Esophagus (tissue), 2 donors: Measurements from ENCODE around the gene RASGRP3. TPM values are rescaled to one million over a fixed set of nuclear protein-coding genes. Genes with fewer than 3 reads are reported as not detected.

ENCODE experiments used
- H3K27ac ChIP-seq, 2 donors: one replicate each; pipeline ENCODE4 v1.5.1; 2013; ENCODE audit warnings: low read depth in 2 of 2, mild to moderate bottlenecking in 2 of 2, inconsistent platforms in 1 of 2, low read length in 1 of 2, moderate library complexity in 1 of 2
- H3K27me3 ChIP-seq, 2 donors: one replicate each; pipeline ENCODE4 v1.6.1; 2013; ENCODE audit warnings: low read length in 2 of 2, control low read depth in 1 of 2, mild to moderate bottlenecking in 1 of 2; ENCODE audit not compliant: insufficient read depth in 2 of 2, control insufficient read depth in 1 of 2
- H3K36me3 ChIP-seq, 2 donors: one replicate each; pipeline ENCODE4 v1.6.1; 2013; ENCODE audit warnings: low read length in 1 of 2; ENCODE audit not compliant: control insufficient read depth in 2 of 2, insufficient read depth in 2 of 2
- H3K4me1 ChIP-seq, 2 donors: one replicate each; pipeline ENCODE4 v1.6.1; 2013; ENCODE audit warnings: low read length in 1 of 2; ENCODE audit not compliant: control insufficient read depth in 2 of 2, insufficient read depth in 2 of 2
- H3K4me3 ChIP-seq, 2 donors: one replicate each; pipeline ENCODE4 v1.5.1; 2013; ENCODE audit warnings: low read length in 2 of 2, mild to moderate bottlenecking in 2 of 2, low read depth in 1 of 2, moderate library complexity in 1 of 2
- H3K9me3 ChIP-seq, 2 donors: one replicate each; pipeline ENCODE4 v1.6.1; 2013; ENCODE audit warnings: mild to moderate bottlenecking in 2 of 2, low read depth in 1 of 2, low read length in 1 of 2, moderate library complexity in 1 of 2; ENCODE audit not compliant: control insufficient read depth in 2 of 2, insufficient read depth in 1 of 2
- WGBS, 2 donors: extraction: QIAGEN DNeasy Blood & Tissue Kit; methylation state at CpG; one replicate each; pipeline ENCODE4 v1.1.7; 2013; 5-methylcytosine and 5-hydroxymethylcytosine counted together
- polyA plus RNA-seq, 2 donors: library from polyadenylated mRNA; stranded (reverse); fragments of 200-250 nt; gene quantifications; one replicate each; pipeline ENCODE4 v1.2.3, GENCODE V29; 2013
- donor health status: healthy with polysubstance abuse.
- donor health status: Bipolar disorder and iron deficiency.

RASGRP3 gene
- polyA plus RNA-seq, 2 donors, result 0.55 to 0.71 TPM

- Histone ChIP-seq H3K27ac (no peak overlapping the region), H3K36me3 (no peaks in the 10 kb centered on the region), H3K9me3 (no peaks in the 10 kb centered on the region), H3K4me3 (no peak overlapping the region), H3K4me1 (no peaks in the 10 kb centered on the region), H3K27me3 (no peaks in the 10 kb centered on the region)
- 50 to 62% methylated on average over 2 of the region's 2 CpGs for WGBS, 2 donors
Measured at GRCh38 chr2:33489835-33490431, 13.5 kb downstream of the RASGRP3 start.

GRCh38 chr2:33491441-33492084, 15.1 kb downstream of the RASGRP3 start:
- Histone ChIP-seq H3K4me3 (no peak overlapping the region), H3K36me3 (no peaks in the 10 kb centered on the region), H3K9me3 (no peaks in the 10 kb centered on the region), H3K27ac (no peak overlapping the region), H3K27me3 (no peaks in the 10 kb centered on the region), H3K4me1 (no peaks in the 10 kb centered on the region)
- WGBS, 2 donors, result 62 to 64% methylated on average over 4 of the region's 4 CpGs

- 84 to 88% methylated on average over 6 of the region's 6 CpGs for WGBS, 2 donors
Measured at GRCh38 chr2:33492399-33493134, 16.1 kb downstream of the RASGRP3 start.

GRCh38 chr2:33494155-33494779, 17.8 kb downstream of the RASGRP3 start:
- H3K36me3 ChIP-seq, result no peaks in the 10 kb centered on the region
- no peaks in the 10 kb centered on the region for H3K4me1 ChIP-seq
- no peaks in the 10 kb centered on the region for H3K9me3 ChIP-seq
- H3K4me3 ChIP-seq, result no peak overlapping the region
- whole genome bisulfite sequencing, 2 donors, result 66 to 67% methylated on average over 10 of the region's 10 CpGs
- H3K27ac ChIP-seq, result no peak overlapping the region
- H3K27me3 ChIP-seq, result no peaks in the 10 kb centered on the region

More at GRCh38 chr2:33492399-33493134, 16.1 kb downstream of the RASGRP3 start:
- H3K4me1 ChIP-seq, result no peaks in the 10 kb centered on the region
- no peak overlapping the region for H3K27ac ChIP-seq
- H3K9me3 ChIP-seq, result no peaks in the 10 kb centered on the region
- no peaks in the 10 kb centered on the region for H3K36me3 ChIP-seq
- no peak overlapping the region for H3K4me3 ChIP-seq
- no peaks in the 10 kb centered on the region for H3K27me3 ChIP-seq

GRCh38 chr2:33494877-33495641, 18.6 kb downstream of the RASGRP3 start:
- H3K27ac ChIP-seq, result no peak overlapping the region
- 80 to 81% methylated on average over 8 of the region's 8 CpGs for WGBS, 2 donors
- H3K4me1 ChIP-seq, result no peaks in the 10 kb centered on the region
- H3K27me3 ChIP-seq, result no peaks in the 10 kb centered on the region
- H3K36me3 ChIP-seq, result no peaks in the 10 kb centered on the region
- no peaks in the 10 kb centered on the region for H3K9me3 ChIP-seq
- H3K4me3 ChIP-seq, result no peak overlapping the region

- no peak overlapping the region for H3K27ac ChIP-seq
- no peaks in the 10 kb centered on the region for H3K9me3 ChIP-seq
- no peaks in the 10 kb centered on the region for H3K36me3 ChIP-seq
- H3K4me3 ChIP-seq, result no peak overlapping the region
- 88 to 90% methylated on average over 2 of the region's 2 CpGs for WGBS, 2 donors
- H3K27me3 ChIP-seq, result no peaks in the 10 kb centered on the region
- H3K4me1 ChIP-seq, result no peaks in the 10 kb centered on the region
Measured at GRCh38 chr2:33495683-33496082, 19.2 kb downstream of the RASGRP3 start.

- WGBS, 2 donors, result 71 to 73% methylated on average over 2 of the region's 2 CpGs
- H3K9me3 ChIP-seq, result no peaks in the 10 kb centered on the region
- H3K4me3 ChIP-seq, result no peak overlapping the region
- H3K4me1 ChIP-seq, result no peaks in the 10 kb centered on the region
- no peaks in the 10 kb centered on the region for H3K27me3 ChIP-seq
- no peaks in the 10 kb centered on the region for H3K36me3 ChIP-seq
- H3K27ac ChIP-seq, result no peak overlapping the region
Measured at GRCh38 chr2:33496150-33496549, 19.7 kb downstream of the RASGRP3 start.

GRCh38 chr2:33496726-33497125, 20.3 kb downstream of the RASGRP3 start:
- H3K9me3 ChIP-seq, result no peaks in the 10 kb centered on the region
- no peaks in the 10 kb centered on the region for H3K27me3 ChIP-seq
- no peak overlapping the region for H3K27ac ChIP-seq
- H3K36me3 ChIP-seq, result no peaks in the 10 kb centered on the region
- H3K4me3 ChIP-seq, result no peak overlapping the region
- no peaks in the 10 kb centered on the region for H3K4me1 ChIP-seq
- whole genome bisulfite sequencing, 2 donors, result 61 to 72% methylated on average over 2 of the region's 2 CpGs

- Histone ChIP-seq H3K27me3 (no peaks in the 10 kb centered on the region), H3K36me3 (no peaks in the 10 kb centered on the region), H3K9me3 (no peaks in the 10 kb centered on the region), H3K27ac (no peak overlapping the region), H3K4me1 (no peaks in the 10 kb centered on the region), H3K4me3 (no peak overlapping the region)
Measured at GRCh38 chr2:33497221-33497650, 20.8 kb downstream of the RASGRP3 start.
